Measurements from ENCODE around the gene OR4D2.

DNA sequence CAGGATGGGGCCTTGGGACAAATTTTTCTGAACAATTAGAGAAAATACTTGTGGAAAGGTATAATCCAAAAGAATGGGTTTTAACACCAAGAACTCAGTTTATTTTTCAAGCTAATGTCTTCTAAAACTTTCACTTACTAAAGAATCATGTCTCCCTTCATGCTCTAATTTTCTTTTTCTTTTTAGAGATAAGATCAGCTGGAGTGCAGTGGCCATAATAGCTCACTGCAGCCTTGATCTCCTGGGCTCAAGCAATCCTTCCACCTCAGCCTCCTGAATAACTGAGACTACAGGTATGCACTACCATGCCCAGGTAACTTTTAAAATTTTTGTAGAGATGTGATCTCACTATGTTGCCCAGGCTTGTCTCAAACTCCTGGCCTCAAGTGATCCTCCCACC, 13.1 kb upstream of the OR4D2 start:
- TF ChIP-seq, protein P1, sequence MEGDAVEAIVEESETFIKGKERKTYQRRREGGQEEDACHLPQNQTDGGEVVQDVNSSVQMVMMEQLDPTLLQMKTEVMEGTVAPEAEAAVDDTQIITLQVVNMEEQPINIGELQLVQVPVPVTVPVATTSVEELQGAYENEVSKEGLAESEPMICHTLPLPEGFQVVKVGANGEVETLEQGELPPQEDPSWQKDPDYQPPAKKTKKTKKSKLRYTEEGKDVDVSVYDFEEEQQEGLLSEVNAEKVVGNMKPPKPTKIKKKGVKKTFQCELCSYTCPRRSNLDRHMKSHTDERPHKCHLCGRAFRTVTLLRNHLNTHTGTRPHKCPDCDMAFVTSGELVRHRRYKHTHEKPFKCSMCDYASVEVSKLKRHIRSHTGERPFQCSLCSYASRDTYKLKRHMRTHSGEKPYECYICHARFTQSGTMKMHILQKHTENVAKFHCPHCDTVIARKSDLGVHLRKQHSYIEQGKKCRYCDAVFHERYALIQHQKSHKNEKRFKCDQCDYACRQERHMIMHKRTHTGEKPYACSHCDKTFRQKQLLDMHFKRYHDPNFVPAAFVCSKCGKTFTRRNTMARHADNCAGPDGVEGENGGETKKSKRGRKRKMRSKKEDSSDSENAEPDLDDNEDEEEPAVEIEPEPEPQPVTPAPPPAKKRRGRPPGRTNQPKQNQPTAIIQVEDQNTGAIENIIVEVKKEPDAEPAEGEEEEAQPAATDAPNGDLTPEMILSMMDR (IDR thresholded peaks at IDR 0.05; ENCODE audit: insufficient read depth, low read depth, low read length): no peak
- no peak for TF ChIP-seq EZH2 (IDR thresholded peaks at IDR 0.05; ENCODE audit: insufficient read depth, low read length)

Data from astrocyte (in vitro differentiated cells and primary cell).